HepG2 (cell line): Measurements from ENCODE around the gene AMER3. TPM values are rescaled to one million over a fixed set of nuclear protein-coding genes. Genes with fewer than 3 reads are reported as not detected.
A peak's percentile ranks its signal among the peaks of the same experiment; 100 is the strongest.

Experiments used
- BHLHE40 ChIP-seq: IDR thresholded peaks from 2 replicates; pipeline ENCODE4 v1.6.1; 2011; ENCODE audit warnings: low read length, improper control_type of control experiment
- CHCHD3 ChIP-seq: sonication (generic); formaldehyde crosslinking; IDR thresholded peaks from 2 replicates; pipeline ENCODE4 v1.8.0; 2022; ENCODE audit warnings: mild to moderate bottlenecking, missing genetic modification reagents, moderate library complexity
- DBP ChIP-seq: sonication (generic); formaldehyde crosslinking; IDR thresholded peaks from 2 replicates; pipeline ENCODE4 v1.4.0; 2020; ENCODE audit warnings: missing genetic modification reagents; ENCODE audit errors: not compliant biosample characterization
- HNRNPUL1 ChIP-seq: fragments of 200-400 bp; formaldehyde crosslinking; IDR thresholded peaks from 2 replicates; pipeline ENCODE4 v1.6.1; 2017; ENCODE audit warnings: low read depth, mild to moderate bottlenecking, low read length, moderate library complexity
- JUN ChIP-seq: sonication (generic); formaldehyde crosslinking; IDR thresholded peaks from 2 replicates; pipeline ENCODE4 v1.4.0; 2020; ENCODE audit warnings: mild to moderate bottlenecking, missing genetic modification reagents
- MIER3 ChIP-seq: IDR thresholded peaks from 2 replicates; pipeline ENCODE4 v1.6.1; 2016; ENCODE audit warnings: missing compliant biosample characterization, borderline replicate concordance
- MZF1 ChIP-seq: sonication (generic); formaldehyde crosslinking; IDR thresholded peaks from 2 replicates; pipeline ENCODE4 v1.8.1; 2023; ENCODE audit warnings: mild to moderate bottlenecking, missing genetic modification reagents, borderline replicate concordance
- RFXAP ChIP-seq: sonication (generic); formaldehyde crosslinking; IDR thresholded peaks from 2 replicates; pipeline ENCODE4 v1.4.0; 2020; ENCODE audit warnings: missing genetic modification reagents, borderline replicate concordance
- RXRA ChIP-seq: sonication (generic); formaldehyde crosslinking; IDR thresholded peaks from 2 replicates; pipeline ENCODE4 v1.5.1; 2020; ENCODE audit warnings: missing genetic modification reagents
- STAG1 ChIP-seq: sonication (generic); formaldehyde crosslinking; IDR thresholded peaks from 2 replicates; pipeline ENCODE4 v1.4.0; 2020; ENCODE audit warnings: missing genetic modification reagents
- ZBTB2 ChIP-seq: sonication (generic); formaldehyde crosslinking; IDR thresholded peaks from 2 replicates; pipeline ENCODE4 v1.8.0; 2022; ENCODE audit warnings: low read depth, missing genetic modification reagents
- ZFP62 ChIP-seq: sonication (generic); formaldehyde crosslinking; IDR thresholded peaks from 2 replicates; pipeline ENCODE4 v1.4.0; 2020; ENCODE audit warnings: missing genetic modification reagents
- ZNF17 ChIP-seq: sonication (generic); formaldehyde crosslinking; IDR thresholded peaks from 2 replicates; pipeline ENCODE4 v1.5.0; 2020; ENCODE audit warnings: mild to moderate bottlenecking, missing genetic modification reagents
- ZNF263 ChIP-seq: sonication (generic); formaldehyde crosslinking; IDR thresholded peaks from 2 replicates; pipeline ENCODE4 v1.4.0; 2020; ENCODE audit warnings: missing genetic modification reagents
- ZNF616 ChIP-seq: sonication (generic); formaldehyde crosslinking; IDR thresholded peaks from 2 replicates; pipeline ENCODE4 v1.5.0; 2020; ENCODE audit warnings: low read depth, mild to moderate bottlenecking, missing genetic modification reagents
- ZNF687 ChIP-seq: sonication (generic); formaldehyde crosslinking; IDR thresholded peaks from 2 replicates; pipeline ENCODE4 v1.5.1; 2020; ENCODE audit warnings: mild to moderate bottlenecking, missing genetic modification reagents, moderate library complexity
- ZNF710 ChIP-seq: sonication (generic); formaldehyde crosslinking; IDR thresholded peaks from 2 replicates; pipeline ENCODE4 v1.5.0; 2020; ENCODE audit warnings: mild to moderate bottlenecking, missing genetic modification reagents, borderline replicate concordance
- polyA plus RNA-seq, 8 experiments: library from polyadenylated mRNA; depleted of rRNA in 3 of 8; stranded (reverse) in 7 of 8; unstranded in 1 of 8; fragments of >200 nt; fragmentation: Illumina TruSeq in 4 of 8; extraction: Trizol in 4 of 8; gene quantifications; 2 replicates each; pipeline versions ENCODE4 v1.2.1 to v1.2.3, GENCODE V29; 2011 to 2016; ENCODE audit warnings: low read depth in 4 of 8, missing spikeins in 1 of 8, mixed read lengths in 1 of 8; ENCODE audit not compliant: insufficient read depth in 1 of 8
- total RNA-seq, 5 experiments: library from RNA; depleted of rRNA; stranded (reverse); fragments of >200 nt; fragmentation: Illumina TruSeq; extraction: Trizol; gene quantifications; 2 replicates each; pipeline ENCODE4 v1.2.3, GENCODE V29; 2016; ENCODE audit warnings: low read depth in 1 of 5

The AMER3 gene
- total and polyA plus RNA-seq, 2 of the 13 experiments (the other 11 are each of a cell fraction or from before 2014, with no cell fraction given): not detected

- TF ChIP-seq ZNF687 (CRISPR knock-in tag) (peak; percentile 91), ZBTB2 (CRISPR knock-in tag) (no peak), ZNF263 (CRISPR knock-in tag) (0 out of 2 replicates have a peak, but pooled peaks have one; percentile 31), MZF1 (no peak), ZNF616 (CRISPR knock-in tag) (no peak; the same call in 1 of the 2 replicates), CHCHD3 (CRISPR knock-in tag) (0 out of 2 replicates have a peak, but pooled peaks have one; percentile 56), BHLHE40 (peak; percentile 15; the same call in 1 of the 2 replicates), ZFP62 (CRISPR knock-in tag) (no peak), JUN (CRISPR knock-in tag) (peak; percentile 39; the same call in 1 of the 2 replicates), STAG1 (CRISPR knock-in tag) (peak; percentile 96), RFXAP (CRISPR knock-in tag) (peak; percentile 80; the same call in 1 of the 2 replicates), HNRNPUL1 (no peak), MIER3 (CRISPR knock-in tag) (0 out of 2 replicates have a peak, but pooled peaks have one; percentile 7), RXRA (CRISPR knock-in tag) (peak; percentile 18; the same call in 1 of the 2 replicates), ZNF710 (CRISPR knock-in tag) (peak; percentile 67; the same call in 1 of the 2 replicates), ZNF17 (CRISPR knock-in tag) (0 out of 2 replicates have a peak, but pooled peaks have one; percentile 63), DBP (CRISPR knock-in tag) (no peak)
Measured at GRCh38 chr2:130797493-130798435, 42.4 kb downstream of the AMER3 start (continued).
